HEK293 (cell line): Measurements from ENCODE around the gene IGFL3.

Experiments used
- CTCF ChIA-PET: fragments of 350-600 bp; formaldehyde crosslinking; extraction: SDS; loops from one replicate; lab custom pipeline; 2021; ENCODE audit warnings: antibody characterized with exemption; lab: Yijun Ruan, JAX
- POLR2A ChIA-PET: fragments of 300-600 bp; formaldehyde crosslinking; extraction: SDS; loops from one replicate; lab custom pipeline; 2020; ENCODE audit warnings: antibody characterized with exemption, inconsistent platforms; lab: Yijun Ruan, JAX
- H3K27ac ChIP-seq: fragments of 200-500 bp; sonication (Bioruptor generic); 2 replicates; pipeline ENCODE4 v1.5.1; 2014; ENCODE audit warnings: low read depth, low read length, control low read depth, inconsistent platforms; ENCODE audit errors: extremely low read depth
- H3K36me3 ChIP-seq, 2 experiments: fragments of 200-500 bp in 1 of 2; sonication (Bioruptor generic) in 1 of 2; 1 replicate in 1 of 2; 2 replicates in 1 of 2; pipeline ENCODE4 v1.5.1; 2014 to 2017; ENCODE audit warnings: inconsistent platforms in 2 of 2, low read length in 2 of 2; ENCODE audit not compliant: control insufficient read depth in 2 of 2, insufficient read depth in 1 of 2
- H3K4me1 ChIP-seq: fragments of 200-500 bp; sonication (Bioruptor generic); 2 replicates; pipeline ENCODE4 v1.5.1; 2014; ENCODE audit warnings: mild to moderate bottlenecking, low read length, inconsistent platforms; ENCODE audit not compliant: control insufficient read depth, insufficient read depth
- H3K4me3 ChIP-seq: 2 replicates; pipeline ENCODE4 v1.5.1; 2011; ENCODE audit warnings: low read depth, mild to moderate bottlenecking, control low read depth, low read length, moderate library complexity
- H3K9me3 ChIP-seq: fragments of 200-500 bp; sonication (Bioruptor generic); 2 replicates; pipeline ENCODE4 v1.5.1; 2014; ENCODE audit warnings: low read depth, low read length, inconsistent platforms; ENCODE audit not compliant: control insufficient read depth, insufficient read depth
- GLI2 ChIP-seq: fragments of 450-650 bp; formaldehyde crosslinking; IDR thresholded peaks from 2 replicates; pipeline ENCODE4; 2017; ENCODE audit warnings: missing biosample characterization, missing genetic modification characterization, low read depth, borderline replicate concordance
- IKZF3 ChIP-seq: fragments of 450-650 bp; IDR thresholded peaks from 2 replicates; pipeline ENCODE4 v1.5.0; 2018; ENCODE audit warnings: missing biosample characterization, mild to moderate bottlenecking, missing genetic modification characterization, moderate library complexity
- KLF1 ChIP-seq: fragments of 450-650 bp; formaldehyde crosslinking; IDR thresholded peaks from 2 replicates; pipeline ENCODE4 v1.5.1; 2016; ENCODE audit warnings: missing biosample characterization, missing genetic modification characterization
- KLF8 ChIP-seq: fragments of 450-650 bp; formaldehyde crosslinking; IDR thresholded peaks from 2 replicates; pipeline ENCODE4 v1.5.1; 2016; ENCODE audit warnings: missing biosample characterization, missing genetic modification characterization
- OVOL3 ChIP-seq: fragments of 450-650 bp; formaldehyde crosslinking; IDR thresholded peaks from 2 replicates; pipeline ENCODE4 v1.5.1; 2016; ENCODE audit warnings: missing biosample characterization, missing genetic modification characterization
- TRIM28 ChIP-seq: IDR thresholded peaks from 2 replicates; pipeline ENCODE4 v1.6.1; 2011; ENCODE audit warnings: low read length, control low read depth, borderline replicate concordance
- ZNF10 ChIP-seq: fragments of 450-650 bp; formaldehyde crosslinking; IDR thresholded peaks from 2 replicates; pipeline ENCODE4 v1.5.1; 2017; ENCODE audit warnings: missing biosample characterization, missing genetic modification characterization
- ZNF214 ChIP-seq: fragments of 450-650 bp; formaldehyde crosslinking; IDR thresholded peaks from 2 replicates; pipeline ENCODE4 v1.5.1; 2017; ENCODE audit warnings: missing biosample characterization, mild to moderate bottlenecking, missing genetic modification characterization, borderline replicate concordance
- ZNF274 ChIP-seq, 2 experiments: fragments of 200-500 bp in 1 of 2; fragments of 450-650 bp in 1 of 2; sonication (Bioruptor generic) in 1 of 2; formaldehyde crosslinking in 1 of 2; IDR thresholded peaks; 2 replicates each; pipeline versions ENCODE4 v1.5.1 to v1.6.1; 2014 to 2016; ENCODE audit warnings: borderline replicate concordance in 1 of 2, inconsistent platforms in 1 of 2, low read length in 1 of 2, missing biosample characterization in 1 of 2, missing genetic modification characterization in 1 of 2
- ZNF473 ChIP-seq: fragments of 450-650 bp; formaldehyde crosslinking; IDR thresholded peaks from 2 replicates; pipeline ENCODE4 v1.5.1; 2017; ENCODE audit warnings: missing biosample characterization, missing genetic modification characterization
- ZNF571 ChIP-seq: fragments of 450-650 bp; formaldehyde crosslinking; IDR thresholded peaks from 2 replicates; pipeline ENCODE4 v1.5.0; 2017; ENCODE audit warnings: missing biosample characterization, missing genetic modification characterization
- ZNF660 ChIP-seq: fragments of 450-650 bp; IDR thresholded peaks from 2 replicates; pipeline ENCODE4 v1.5.1; 2018; ENCODE audit warnings: missing biosample characterization, mild to moderate bottlenecking, missing genetic modification characterization
- ZNF664 ChIP-seq: fragments of 450-650 bp; formaldehyde crosslinking; IDR thresholded peaks from 2 replicates; pipeline ENCODE4 v1.5.1; 2016; ENCODE audit warnings: missing biosample characterization, missing genetic modification characterization
- ZNF677 ChIP-seq: fragments of 450-650 bp; IDR thresholded peaks from 2 replicates; pipeline ENCODE4 v1.5.0; 2018; ENCODE audit warnings: missing biosample characterization, mild to moderate bottlenecking, missing genetic modification characterization, moderate library complexity
- ZNF701 ChIP-seq: fragments of 450-650 bp; formaldehyde crosslinking; IDR thresholded peaks from 2 replicates; pipeline ENCODE4 v1.5.1; 2016; ENCODE audit warnings: missing biosample characterization, missing genetic modification characterization
- ZSCAN16 ChIP-seq: fragments of 450-650 bp; formaldehyde crosslinking; IDR thresholded peaks from 2 replicates; pipeline ENCODE4 v1.5.1; 2016; ENCODE audit warnings: missing biosample characterization, missing genetic modification characterization
- TF ChIP-seq, protein P1 (sequence below): fragments of 450-650 bp; formaldehyde crosslinking; IDR thresholded peaks from 2 replicates; pipeline ENCODE4 v1.5.1; 2017; ENCODE audit warnings: missing biosample characterization, missing genetic modification characterization
- TF ChIP-seq, protein P2 (sequence below): fragments of 450-650 bp; formaldehyde crosslinking; IDR thresholded peaks from 2 replicates; pipeline ENCODE4; 2016; ENCODE audit warnings: missing biosample characterization, missing genetic modification characterization
- TF ChIP-seq, protein P3 (sequence below): fragments of 450-650 bp; IDR thresholded peaks from 2 replicates; pipeline ENCODE4 v1.5.1; 2018; ENCODE audit warnings: missing biosample characterization, mild to moderate bottlenecking, missing genetic modification characterization

IGFL3 gene

DNA sequence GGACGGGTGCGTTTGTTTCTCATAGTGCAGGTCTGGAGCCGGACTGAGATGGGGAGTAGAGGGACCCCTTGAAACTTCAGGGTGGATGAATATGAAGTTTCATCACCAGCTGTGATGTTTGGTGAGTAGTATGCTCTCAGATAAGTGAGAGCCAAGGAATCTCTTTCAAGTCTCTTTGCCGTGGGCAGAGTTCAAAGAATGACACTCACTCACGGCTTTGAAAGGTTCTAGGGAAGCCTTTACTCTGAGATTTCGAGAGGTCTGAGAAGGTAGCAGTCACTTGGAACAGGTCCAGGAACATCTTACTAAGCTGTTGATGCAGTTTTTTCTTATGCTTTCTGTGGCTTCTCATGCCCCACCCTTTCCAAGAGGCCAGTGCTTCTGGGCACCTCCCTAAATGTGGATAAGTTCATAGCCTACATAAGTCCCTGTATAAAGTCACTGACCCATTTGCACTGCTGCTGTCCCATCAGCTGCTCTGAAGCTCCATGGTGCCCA, 23.4 kb upstream of the IGFL3 start, which contains the start of gene IGFL2:
Gene IGFL2, plus strand, starts transcription at position 448 of the 498 bp plus-strand sequence. Its CDS starts 41 bp downstream, at position 489.
- Histone ChIP-seq H3K4me1 (peaks cover 17% of the 10 kb centered on the region), H3K36me3 (no peaks in the 10 kb centered on the region), H3K9me3 (no peaks in the 10 kb centered on the region)
- CTCF ChIA-PET = interaction anchor here (0.5 to 1.3 kb wide), 5 partner anchors 34 to 135 kb away, joined by 3 to 4 read pairs (median 3); no protein-coding TSS in a partner anchor
- TF ChIP-seq, protein P1, sequence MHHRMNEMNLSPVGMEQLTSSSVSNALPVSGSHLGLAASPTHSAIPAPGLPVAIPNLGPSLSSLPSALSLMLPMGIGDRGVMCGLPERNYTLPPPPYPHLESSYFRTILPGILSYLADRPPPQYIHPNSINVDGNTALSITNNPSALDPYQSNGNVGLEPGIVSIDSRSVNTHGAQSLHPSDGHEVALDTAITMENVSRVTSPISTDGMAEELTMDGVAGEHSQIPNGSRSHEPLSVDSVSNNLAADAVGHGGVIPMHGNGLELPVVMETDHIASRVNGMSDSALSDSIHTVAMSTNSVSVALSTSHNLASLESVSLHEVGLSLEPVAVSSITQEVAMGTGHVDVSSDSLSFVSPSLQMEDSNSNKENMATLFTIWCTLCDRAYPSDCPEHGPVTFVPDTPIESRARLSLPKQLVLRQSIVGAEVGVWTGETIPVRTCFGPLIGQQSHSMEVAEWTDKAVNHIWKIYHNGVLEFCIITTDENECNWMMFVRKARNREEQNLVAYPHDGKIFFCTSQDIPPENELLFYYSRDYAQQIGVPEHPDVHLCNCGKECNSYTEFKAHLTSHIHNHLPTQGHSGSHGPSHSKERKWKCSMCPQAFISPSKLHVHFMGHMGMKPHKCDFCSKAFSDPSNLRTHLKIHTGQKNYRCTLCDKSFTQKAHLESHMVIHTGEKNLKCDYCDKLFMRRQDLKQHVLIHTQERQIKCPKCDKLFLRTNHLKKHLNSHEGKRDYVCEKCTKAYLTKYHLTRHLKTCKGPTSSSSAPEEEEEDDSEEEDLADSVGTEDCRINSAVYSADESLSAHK = peak; percentile 83
- TF ChIP-seq TRIM28 (peak; percentile 21; the same call in 1 of the 2 replicates), IKZF3 (tag by site-specific recombination) (no peak), KLF1 (0 out of 2 replicates have a peak, but pooled peaks have one; percentile 7), ZNF214 (no peak), ZNF660 (0 out of 2 replicates have a peak, but pooled peaks have one; percentile 13), ZNF473 (tag by site-specific recombination) (no peak), ZNF10 (tag by site-specific recombination) (no peak), ZNF664 (tag by site-specific recombination) (peak; percentile 69), GLI2 (no peak)
- TF ChIP-seq, all 188 proteins: peak for 5
- POLR2A ChIA-PET = interaction anchor here (0.6 to 1.3 kb wide), 3 partner anchors 9 to 265 kb away, joined by 3 read pairs; no protein-coding TSS in a partner anchor
- H3K27ac ChIP-seq = no peak within 1 kb of the TSS
- no peak within 1 kb of the TSS for H3K4me3 ChIP-seq

DNA sequence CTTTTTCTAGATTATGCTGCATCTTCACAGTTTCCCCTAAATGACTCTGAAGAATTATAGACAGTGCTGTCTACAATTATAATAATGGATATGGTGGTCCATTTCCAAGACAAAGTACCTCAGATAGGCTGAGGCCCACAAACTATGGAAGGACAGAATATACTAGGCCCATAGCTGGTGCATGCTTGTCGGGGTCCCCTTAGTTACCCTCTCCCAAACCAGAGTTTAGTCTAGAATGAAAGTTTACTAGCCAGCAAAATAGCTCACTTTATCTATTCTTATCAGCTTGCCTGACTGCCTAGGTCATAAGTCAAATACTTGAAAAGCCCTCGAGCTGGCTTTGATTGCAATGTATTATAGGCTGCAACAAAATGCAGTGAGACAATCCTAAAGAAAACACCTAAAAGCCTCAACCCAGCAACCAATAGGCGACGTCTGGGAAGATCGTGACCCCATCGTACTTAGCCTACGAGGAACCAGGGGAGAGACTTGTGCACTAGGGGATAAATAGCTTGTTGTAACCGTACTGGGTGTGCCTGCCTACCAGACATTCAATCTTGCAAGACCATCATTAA, 22.8 kb upstream of the IGFL3 start:
- ChIA-PET CTCF (interaction anchor here (0.7 to 1.3 kb wide), 4 partner anchors 42 to 135 kb away, joined by 3 to 4 read pairs (median 3); no protein-coding TSS in a partner anchor), POLR2A (interaction anchor here (0.6 to 0.7 kb wide), 2 partner anchors 8 to 264 kb away, joined by 3 read pairs; no protein-coding TSS in a partner anchor)
- Histone ChIP-seq H3K4me1 (peaks cover 17% of the 10 kb centered on the region), H3K27ac (0 out of 2 replicates have a peak overlapping the region, but pooled peaks have one; percentile 16), H3K36me3 (no peaks in the 10 kb centered on the region), H3K4me3 (no peak overlapping the region), H3K9me3 (no peaks in the 10 kb centered on the region)
- TF ChIP-seq ZNF571 (tag by site-specific recombination) (no peak), KLF8 (tag by site-specific recombination) (no peak), ZNF677 (tag by site-specific recombination) (peak; percentile 97), ZSCAN16 (tag by site-specific recombination) (no peak), ZNF274 (IDR thresholded peaks at IDR 0.05; ENCODE audit: low read length) (no peak), ZNF274 (tag by site-specific recombination; IDR thresholded peaks at IDR 0.05; ENCODE audit: borderline replicate concordance) (no peak), ZNF701 (tag by site-specific recombination) (no peak), OVOL3 (no peak)
- TF ChIP-seq, protein P2, sequence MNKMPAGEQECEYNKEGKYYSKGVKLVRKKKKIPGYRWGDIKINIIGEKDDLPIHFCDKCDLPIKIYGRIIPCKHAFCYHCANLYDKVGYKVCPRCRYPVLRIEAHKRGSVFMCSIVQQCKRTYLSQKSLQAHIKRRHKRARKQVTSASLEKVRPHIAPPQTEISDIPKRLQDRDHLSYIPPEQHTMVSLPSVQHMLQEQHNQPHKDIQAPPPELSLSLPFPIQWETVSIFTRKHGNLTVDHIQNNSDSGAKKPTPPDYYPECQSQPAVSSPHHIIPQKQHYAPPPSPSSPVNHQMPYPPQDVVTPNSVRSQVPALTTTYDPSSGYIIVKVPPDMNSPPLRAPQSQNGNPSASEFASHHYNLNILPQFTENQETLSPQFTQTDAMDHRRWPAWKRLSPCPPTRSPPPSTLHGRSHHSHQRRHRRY (tag by site-specific recombination) = no peak
- TF ChIP-seq, protein P3, sequence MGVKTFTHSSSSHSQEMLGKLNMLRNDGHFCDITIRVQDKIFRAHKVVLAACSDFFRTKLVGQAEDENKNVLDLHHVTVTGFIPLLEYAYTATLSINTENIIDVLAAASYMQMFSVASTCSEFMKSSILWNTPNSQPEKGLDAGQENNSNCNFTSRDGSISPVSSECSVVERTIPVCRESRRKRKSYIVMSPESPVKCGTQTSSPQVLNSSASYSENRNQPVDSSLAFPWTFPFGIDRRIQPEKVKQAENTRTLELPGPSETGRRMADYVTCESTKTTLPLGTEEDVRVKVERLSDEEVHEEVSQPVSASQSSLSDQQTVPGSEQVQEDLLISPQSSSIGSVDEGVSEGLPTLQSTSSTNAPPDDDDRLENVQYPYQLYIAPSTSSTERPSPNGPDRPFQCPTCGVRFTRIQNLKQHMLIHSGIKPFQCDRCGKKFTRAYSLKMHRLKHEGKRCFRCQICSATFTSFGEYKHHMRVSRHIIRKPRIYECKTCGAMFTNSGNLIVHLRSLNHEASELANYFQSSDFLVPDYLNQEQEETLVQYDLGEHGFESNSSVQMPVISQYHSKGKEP = 0 out of 2 replicates have a peak, but pooled peaks have one; percentile 41
